Tibial nerve (tissue), 4 donors: ENCODE measurements around the gene HMCN2.

ENCODE experiments used
- CTCF ChIP-seq, 5 experiments: fragments of 200-600 bp in 3 of 5; fragments of 450-650 bp in 2 of 5; sonication (generic) in 3 of 5; IDR thresholded peaks; one replicate each; pipeline ENCODE4 v1.5.1; 2016 to 2019; ENCODE audit warnings: antibody characterized with exemption in 5 of 5, mild to moderate bottlenecking in 3 of 5, moderate library complexity in 2 of 5
- EP300 ChIP-seq, 2 donors: sonication (generic); formaldehyde crosslinking; IDR thresholded peaks; one replicate each; pipeline ENCODE4 v1.6.1; 2017; ENCODE audit warnings: antibody characterized with exemption in 2 of 2, mild to moderate bottlenecking in 1 of 2

DNA sequence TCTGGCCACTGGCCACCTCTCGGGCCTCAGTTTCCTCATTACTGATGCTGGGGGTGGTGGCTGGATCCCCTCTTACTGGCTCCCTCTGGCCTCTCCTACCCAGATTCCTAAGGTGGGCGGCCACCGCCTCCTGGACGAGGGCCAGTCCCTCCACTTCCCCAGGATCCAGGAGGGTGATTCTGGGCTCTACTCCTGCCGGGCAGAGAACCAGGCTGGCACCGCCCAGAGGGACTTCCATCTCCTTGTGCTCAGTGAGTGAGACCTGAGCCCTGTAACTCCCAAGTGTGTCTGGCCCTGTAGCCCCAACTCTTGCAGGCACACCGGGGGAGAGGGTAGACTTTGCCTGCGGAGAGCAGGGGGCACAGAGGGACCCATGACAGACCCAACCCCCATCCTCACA, 83.3 kb downstream of the HMCN2 start:
- TF ChIP-seq CTCF (IDR thresholded peaks at IDR 0.05) (no peak), EP300 (IDR thresholded peaks at IDR 0.05) (no peak)
